Ovary (tissue), 3 donors: ENCODE results near the gene LRIG1.

Experiments
- POLR2A ChIP-seq: fragments of 450-650 bp; IDR thresholded peaks from one replicate; pipeline ENCODE4 v1.6.1; 2017; ENCODE audit warnings: antibody characterized with exemption, mild to moderate bottlenecking, moderate library complexity
- TF ChIP-seq, protein P1 (sequence below), 3 donors: fragments of 450-650 bp in 2 of 3; fragments of 200-600 bp in 1 of 3; IDR thresholded peaks; one replicate each; pipeline versions ENCODE4 v1.5.1 to v1.8.0; 2016 to 2022; ENCODE audit warnings: antibody characterized with exemption in 3 of 3, mild to moderate bottlenecking in 1 of 3
- donor health status: DM: no; HTN: no; CAD: no.

DNA sequence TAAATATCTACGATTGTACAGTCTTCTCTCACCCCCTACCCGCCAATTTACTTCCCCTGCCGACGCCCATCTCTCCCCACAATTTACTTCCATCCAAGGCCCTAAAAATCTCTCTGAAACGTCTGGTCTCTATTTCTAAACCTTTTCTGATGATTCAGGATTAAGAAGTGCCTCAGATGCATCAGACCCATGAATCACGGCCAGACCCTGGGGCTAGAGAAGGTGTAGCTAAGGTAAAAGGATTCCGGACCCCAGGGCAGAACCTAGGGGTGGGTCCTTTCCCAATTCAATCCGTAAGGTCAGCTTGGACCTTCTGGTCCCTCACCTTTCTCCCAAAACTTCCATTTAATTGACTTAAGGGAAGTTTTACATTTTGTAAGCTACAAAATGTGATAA lies 46.4 kb downstream of the LRIG1 start:
- no peak for TF ChIP-seq POLR2A
- TF ChIP-seq, protein P1, sequence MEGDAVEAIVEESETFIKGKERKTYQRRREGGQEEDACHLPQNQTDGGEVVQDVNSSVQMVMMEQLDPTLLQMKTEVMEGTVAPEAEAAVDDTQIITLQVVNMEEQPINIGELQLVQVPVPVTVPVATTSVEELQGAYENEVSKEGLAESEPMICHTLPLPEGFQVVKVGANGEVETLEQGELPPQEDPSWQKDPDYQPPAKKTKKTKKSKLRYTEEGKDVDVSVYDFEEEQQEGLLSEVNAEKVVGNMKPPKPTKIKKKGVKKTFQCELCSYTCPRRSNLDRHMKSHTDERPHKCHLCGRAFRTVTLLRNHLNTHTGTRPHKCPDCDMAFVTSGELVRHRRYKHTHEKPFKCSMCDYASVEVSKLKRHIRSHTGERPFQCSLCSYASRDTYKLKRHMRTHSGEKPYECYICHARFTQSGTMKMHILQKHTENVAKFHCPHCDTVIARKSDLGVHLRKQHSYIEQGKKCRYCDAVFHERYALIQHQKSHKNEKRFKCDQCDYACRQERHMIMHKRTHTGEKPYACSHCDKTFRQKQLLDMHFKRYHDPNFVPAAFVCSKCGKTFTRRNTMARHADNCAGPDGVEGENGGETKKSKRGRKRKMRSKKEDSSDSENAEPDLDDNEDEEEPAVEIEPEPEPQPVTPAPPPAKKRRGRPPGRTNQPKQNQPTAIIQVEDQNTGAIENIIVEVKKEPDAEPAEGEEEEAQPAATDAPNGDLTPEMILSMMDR (IDR thresholded peaks at IDR 0.05): no peak
